HEK293T (cell line): ENCODE data around the gene CDHR5.

ENCODE experiments used
- CTBP1 ChIP-seq: fragments of 450-650 bp; IDR thresholded peaks from 2 replicates; pipeline ENCODE4 v1.6.1; 2016; ENCODE audit warnings: borderline replicate concordance
- ELF4 ChIP-seq: fragments of 450-650 bp; IDR thresholded peaks from 2 replicates; pipeline ENCODE4 v1.6.1; 2017; ENCODE audit warnings: antibody characterized with exemption
- FOXA1 ChIP-seq: fragments of 450-650 bp; IDR thresholded peaks from 2 replicates; pipeline ENCODE4 v1.6.1; 2016; ENCODE audit warnings: mild to moderate bottlenecking
- NFRKB ChIP-seq: fragments of 450-650 bp; IDR thresholded peaks from 2 replicates; pipeline ENCODE4 v1.6.1; 2016; ENCODE audit warnings: mild to moderate bottlenecking, moderate library complexity
- SP1 ChIP-seq: fragments of 450-650 bp; IDR thresholded peaks from 2 replicates; pipeline ENCODE4 v1.6.1; 2017

- no peak for TF ChIP-seq NFRKB
- no peak for TF ChIP-seq ELF4
- no peak for TF ChIP-seq CTBP1
- TF ChIP-seq FOXA1, result no peak
- TF ChIP-seq SP1, result no peak
Observed at GRCh38 chr11:655036-655726, 30.4 kb upstream of the CDHR5 start.
